Adipocyte (in vitro differentiated cells): Measurements from ENCODE around the gene EPS15.
"Not testable (repeated sequence)": the region's sequence is repeated elsewhere in the genome, so short reads cannot be mapped to it uniquely, and the experiment has no call there.

ENCODE experiments used
- DNase-seq: peaks from one replicate; pipeline ENCODE4 v3.0.0-alpha.2; 2015; ENCODE audit warnings: low read depth
- H3K27me3 ChIP-seq: replicated peaks from 2 replicates; pipeline ENCODE4 v1.7.0; 2013; ENCODE audit warnings: mild to moderate bottlenecking, low read length, moderate library complexity; ENCODE audit not compliant: control insufficient read depth, insufficient read depth
- H3K36me3 ChIP-seq: 2 replicates; pipeline ENCODE4 v1.7.0; 2013; ENCODE audit warnings: low read length, mild to moderate bottlenecking, moderate library complexity; ENCODE audit not compliant: control insufficient read depth, insufficient read depth, severe bottlenecking
- H3K4me1 ChIP-seq: 2 replicates; pipeline ENCODE4 v1.7.0; 2013; ENCODE audit warnings: mild to moderate bottlenecking, low read length, moderate library complexity; ENCODE audit not compliant: control insufficient read depth, insufficient read depth
- H3K4me3 ChIP-seq: 2 replicates; pipeline ENCODE4 v1.7.0; 2013; ENCODE audit warnings: mild to moderate bottlenecking, low read length, moderate library complexity
- H3K9ac ChIP-seq: 2 replicates; pipeline ENCODE4 v1.7.0; 2013; ENCODE audit warnings: mild to moderate bottlenecking, low read length, moderate library complexity
- H3K9me3 ChIP-seq: 2 replicates; pipeline ENCODE4 v1.7.0; 2013; ENCODE audit warnings: mild to moderate bottlenecking, low read length, moderate library complexity; ENCODE audit not compliant: control insufficient read depth

Gene EPS15

DNA sequence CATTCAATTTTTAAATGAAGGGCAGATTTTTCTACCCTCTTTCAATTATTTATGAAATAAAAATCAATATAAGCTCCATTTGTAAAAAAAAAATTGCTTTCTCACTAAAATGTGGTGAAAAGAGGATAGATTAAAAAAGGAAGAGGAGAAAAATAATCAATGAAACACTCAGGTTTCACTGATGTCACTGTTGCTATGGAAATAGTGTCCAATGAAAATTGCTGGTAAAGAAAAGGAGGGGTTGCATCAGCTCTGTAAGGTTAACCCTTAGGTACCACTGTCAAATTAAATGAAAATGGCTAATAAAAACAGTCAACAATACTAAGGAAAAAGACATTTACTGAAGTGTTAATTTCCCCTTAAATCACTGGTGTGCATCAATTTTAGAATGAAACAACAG, 97.1 kb downstream of the EPS15 start:
- Histone ChIP-seq H3K9me3 (no peaks in the 10 kb centered on the region), H3K36me3 (peaks cover 14% of the 10 kb centered on the region), H3K4me3 (peak overlapping the region; percentile 66), H3K9ac (peak overlapping the region; percentile 40), H3K27me3 (no peaks in the 10 kb centered on the region), H3K4me1 (peaks cover 32% of the 10 kb centered on the region)
- peak; percentile 92 for DNase-seq

DNA sequence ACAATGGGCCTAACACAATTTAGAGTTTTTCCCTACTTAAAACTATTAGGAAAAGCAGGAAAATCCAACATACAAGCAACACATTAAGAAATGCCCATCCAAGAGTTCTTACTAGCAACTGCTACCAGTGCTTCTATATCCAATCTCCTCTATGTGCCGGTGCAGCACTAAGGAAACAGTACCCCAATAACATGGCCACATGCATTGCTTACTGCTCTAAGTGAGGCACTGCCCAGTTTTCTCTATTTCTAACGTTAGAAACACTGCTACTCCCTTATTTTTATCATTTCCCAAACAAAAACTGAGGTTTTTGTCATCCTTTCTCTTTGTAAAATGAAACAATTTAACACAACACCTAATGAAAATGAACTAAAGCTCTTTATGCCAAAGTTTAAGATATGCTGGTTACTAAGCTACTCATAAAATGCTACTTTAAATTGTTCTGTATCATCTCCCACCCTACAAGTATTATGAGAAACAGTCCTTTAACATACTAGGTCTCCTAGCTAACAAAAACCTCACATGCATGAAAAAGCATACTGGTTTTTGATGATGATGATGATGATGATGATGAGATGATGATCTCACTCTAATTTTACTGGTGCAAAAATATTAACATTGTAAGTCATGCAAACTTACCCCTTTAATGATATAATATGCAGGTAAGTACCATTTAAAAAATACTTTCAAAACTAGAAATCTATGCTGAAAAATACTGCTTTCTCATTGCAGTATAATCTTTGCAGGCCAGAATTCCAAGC, 98.0 kb downstream of the EPS15 start:
- DNase-seq = no peak
- Histone ChIP-seq H3K36me3 (peaks cover 14% of the 10 kb centered on the region), H3K4me3 (peak overlapping the region; percentile 66), H3K4me1 (peaks cover 38% of the 10 kb centered on the region), H3K27me3 (no peaks in the 10 kb centered on the region), H3K9me3 (no peaks in the 10 kb centered on the region), H3K9ac (no peak overlapping the region)

DNA sequence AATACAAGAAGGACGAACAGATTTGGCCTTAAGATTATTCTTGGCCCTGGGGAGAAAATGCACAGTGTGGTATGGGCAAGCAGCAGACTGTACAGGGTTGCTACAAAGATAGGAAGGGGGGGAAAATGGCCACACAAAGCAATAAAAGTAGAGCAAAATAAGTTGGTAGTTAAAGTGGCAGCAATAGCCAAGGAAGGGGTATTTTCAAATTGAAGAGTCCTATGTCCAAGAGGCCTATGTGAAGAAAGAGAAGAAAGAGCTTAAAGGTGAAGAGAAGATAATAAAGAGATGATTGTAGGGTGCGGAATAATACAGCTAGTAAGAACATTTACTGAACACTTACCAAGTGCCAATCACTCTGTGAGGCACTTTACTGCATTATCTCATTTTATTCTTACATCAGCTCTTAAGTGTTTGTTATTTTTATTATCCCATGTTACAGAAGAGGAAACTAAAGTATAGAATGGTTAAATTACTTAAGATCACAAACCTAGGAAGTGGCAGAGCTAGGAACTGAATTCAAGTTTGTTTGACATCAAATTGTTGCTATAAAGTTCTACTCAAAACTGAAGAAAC, 100.6 kb downstream of the EPS15 start:
- peaks cover 14% of the 10 kb centered on the region for H3K36me3 ChIP-seq
- H3K9ac ChIP-seq = no peak overlapping the region
- H3K27me3 ChIP-seq = no peaks in the 10 kb centered on the region
- DNase-seq = no peak
- H3K9me3 ChIP-seq = no peaks in the 10 kb centered on the region
- H3K4me1 ChIP-seq = peaks cover 37% of the 10 kb centered on the region
- no peak overlapping the region for H3K4me3 ChIP-seq

DNA sequence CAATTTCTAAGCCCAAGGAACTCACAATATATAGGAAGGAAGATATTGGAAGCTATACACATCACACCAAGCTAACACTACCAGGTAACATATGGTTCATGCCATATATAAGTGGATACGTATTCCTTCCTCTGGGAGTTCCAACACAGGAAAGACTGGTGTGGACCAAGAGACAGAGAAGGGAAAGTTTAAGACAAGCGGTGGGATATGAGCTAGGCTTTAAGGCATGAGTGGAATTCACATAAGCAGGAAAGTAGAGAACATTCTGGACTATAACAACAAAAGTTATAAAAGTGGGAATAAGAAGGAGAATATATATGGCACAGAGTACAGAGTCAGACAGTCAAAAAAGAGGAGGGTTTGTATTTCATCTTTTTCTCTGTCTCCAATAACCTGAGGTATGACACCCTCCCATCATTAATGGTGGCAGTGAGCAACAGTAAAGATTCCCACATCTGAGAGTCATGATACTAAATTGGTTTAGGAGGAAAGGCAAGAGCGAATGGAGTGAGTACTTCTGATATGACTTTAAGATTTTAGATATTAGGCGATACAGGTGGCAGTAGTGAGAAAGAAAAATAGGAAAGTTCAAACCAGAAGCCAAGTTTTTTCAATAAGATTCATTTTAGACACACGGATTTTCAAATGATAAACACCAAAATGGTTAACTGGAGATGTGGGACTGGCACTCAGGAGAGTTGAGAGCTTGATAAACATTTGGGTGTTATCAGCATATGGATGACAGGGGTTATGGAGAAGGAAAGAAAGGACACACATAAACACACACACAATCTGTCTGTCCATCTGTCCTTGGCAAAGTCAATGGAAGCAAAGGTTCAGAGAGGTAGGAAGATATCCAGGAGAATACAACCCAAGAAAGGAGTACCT, 101.3 kb downstream of the EPS15 start:
- no peaks in the 10 kb centered on the region for H3K9me3 ChIP-seq
- H3K4me3 ChIP-seq = peak overlapping the region; percentile 28
- peaks cover 29% of the 10 kb centered on the region for H3K4me1 ChIP-seq
- H3K27me3 ChIP-seq = no peaks in the 10 kb centered on the region
- H3K36me3 ChIP-seq = peaks cover 14% of the 10 kb centered on the region
- no peak overlapping the region for H3K9ac ChIP-seq
- DNase-seq = peak; percentile 46

DNA sequence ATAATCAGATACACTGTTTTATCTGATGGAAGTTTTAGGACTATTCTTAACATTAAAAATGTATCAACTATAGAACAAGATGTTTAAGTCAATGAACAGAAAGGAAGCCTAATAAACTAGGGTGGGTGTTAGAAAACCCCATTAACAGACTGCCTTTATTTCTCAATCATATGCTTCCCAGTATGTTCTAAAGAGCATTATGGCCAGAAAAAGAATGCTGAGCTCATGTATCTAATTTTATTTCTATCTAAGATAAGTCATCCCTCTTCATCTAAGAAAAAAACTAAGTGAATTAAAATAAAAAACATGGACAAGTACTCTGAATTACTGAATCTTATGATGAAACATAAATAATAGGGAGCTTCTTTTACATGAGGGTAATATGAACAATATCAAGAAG, 102.2 kb downstream of the EPS15 start:
- no peak for DNase-seq
- Histone ChIP-seq H3K9me3 (no peaks in the 10 kb centered on the region), H3K27me3 (no peaks in the 10 kb centered on the region), H3K9ac (no peak overlapping the region), H3K36me3 (peaks cover 14% of the 10 kb centered on the region), H3K4me3 (peak overlapping the region; percentile 28), H3K4me1 (peaks cover 23% of the 10 kb centered on the region)

DNA sequence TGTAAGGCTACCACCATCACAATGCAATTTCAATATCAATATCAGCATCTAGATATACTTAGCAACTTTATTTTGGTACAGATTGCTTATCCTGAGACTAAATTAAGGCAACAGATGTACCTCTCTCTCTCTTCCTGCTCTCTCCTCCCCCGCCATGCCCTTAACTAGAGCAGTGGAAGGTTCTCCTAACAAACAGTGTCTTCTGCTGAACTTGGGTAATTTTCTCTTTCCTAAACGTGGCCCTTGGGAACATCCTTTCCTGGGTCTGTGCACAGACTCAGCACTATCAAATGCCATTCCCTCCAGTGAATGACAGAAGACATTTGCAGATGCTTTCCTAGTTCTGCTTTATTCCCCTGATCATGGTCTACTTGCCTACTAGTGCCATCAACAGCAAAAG, 103.1 kb downstream of the EPS15 start:
- peaks cover 14% of the 10 kb centered on the region for H3K36me3 ChIP-seq
- H3K27me3 ChIP-seq = no peaks in the 10 kb centered on the region
- H3K9ac ChIP-seq = no peak overlapping the region
- H3K4me1 ChIP-seq = peaks cover 23% of the 10 kb centered on the region
- no peaks in the 10 kb centered on the region for H3K9me3 ChIP-seq
- DNase-seq = no peak
- H3K4me3 ChIP-seq = no peak overlapping the region

DNA sequence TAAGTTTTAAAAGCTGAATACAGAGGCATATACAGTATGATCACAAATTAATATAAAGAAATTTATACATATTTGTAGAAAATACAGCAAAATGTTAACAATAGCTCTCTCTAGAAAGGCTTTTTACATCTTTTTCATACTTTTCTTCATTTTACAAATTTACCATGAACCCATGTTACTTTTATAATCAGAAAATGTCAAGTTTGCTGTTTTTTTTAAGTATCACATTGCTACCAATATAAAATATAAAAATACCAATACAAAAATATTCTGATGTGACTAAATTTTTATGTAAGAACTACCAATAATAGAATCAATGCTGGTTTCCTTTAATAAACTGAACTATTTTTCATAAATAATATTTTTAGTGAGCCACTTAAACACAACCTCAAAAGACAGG, 104.3 kb downstream of the EPS15 start:
- Histone ChIP-seq H3K9ac (no peak overlapping the region), H3K4me1 (peaks cover 29% of the 10 kb centered on the region), H3K9me3 (no peaks in the 10 kb centered on the region), H3K36me3 (peaks cover 3% of the 10 kb centered on the region), H3K27me3 (no peaks in the 10 kb centered on the region), H3K4me3 (no peak overlapping the region)
- no peak for DNase-seq

DNA sequence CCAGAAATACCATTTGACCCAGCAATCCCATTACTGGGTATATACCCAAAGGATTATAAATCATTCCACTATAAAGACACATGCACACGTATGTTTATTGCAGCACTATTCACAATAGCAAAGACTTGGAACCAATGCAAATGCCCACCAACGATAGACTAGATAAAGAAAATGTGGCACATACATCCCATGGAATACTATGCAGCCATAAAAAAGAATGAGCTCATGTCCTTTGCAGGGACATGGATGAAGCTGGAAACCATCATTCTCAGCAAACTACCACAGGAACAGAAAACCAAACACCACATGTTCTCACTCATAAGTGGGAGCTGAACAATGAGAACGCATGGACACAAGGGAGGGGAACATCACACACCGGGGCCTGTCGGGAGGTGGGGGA, 107.2 kb downstream of the EPS15 start:
- not testable (repeated sequence) for H3K27me3 ChIP-seq, H3K9me3 ChIP-seq, H3K9ac ChIP-seq, DNase-seq, H3K4me3 ChIP-seq
- Histone ChIP-seq H3K36me3 (peaks cover 24% of the 10 kb centered on the region), H3K4me1 (peaks cover 18% of the 10 kb centered on the region)

DNA sequence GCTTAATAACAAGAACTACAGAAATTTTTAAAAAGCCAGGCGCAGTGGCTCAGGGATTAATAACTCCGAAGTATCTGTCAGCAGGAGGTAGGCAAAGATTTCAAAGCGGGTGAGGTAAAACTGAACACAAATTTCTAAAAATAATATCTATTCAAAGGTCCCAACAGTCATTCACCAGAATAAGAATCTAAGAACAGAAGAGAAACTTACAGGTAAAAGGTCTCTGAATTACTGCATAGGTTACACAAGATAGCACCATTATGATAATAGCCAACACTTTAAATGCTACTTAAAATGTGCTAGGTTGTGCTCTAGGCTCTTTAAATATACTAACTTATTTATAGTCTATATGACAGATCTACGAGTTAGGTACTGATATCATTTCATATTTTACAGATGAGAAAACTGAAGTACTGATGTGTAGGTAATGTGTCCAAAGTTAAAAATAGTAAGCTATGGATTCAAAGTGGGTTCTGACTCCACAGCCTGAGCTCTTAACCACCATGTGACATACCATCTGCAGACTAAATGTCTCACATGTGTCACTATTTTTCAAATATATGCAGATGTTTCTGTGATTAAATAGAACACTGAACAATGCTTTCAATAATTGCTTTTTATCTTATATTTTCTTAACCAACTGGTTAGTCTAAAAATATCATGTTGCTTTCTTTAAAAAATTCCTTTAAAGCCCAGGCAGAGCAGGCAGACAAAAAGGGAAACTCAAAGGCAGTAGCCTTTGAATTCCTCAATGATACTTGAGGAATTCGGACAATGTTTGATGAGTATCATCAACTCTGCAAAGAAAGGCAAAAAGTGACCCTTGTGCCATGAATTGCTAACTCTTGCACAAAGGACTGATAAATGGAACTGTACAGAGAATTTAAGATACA, 108.3 kb downstream of the EPS15 start:
- peak; percentile 39 for DNase-seq
- Histone ChIP-seq H3K9ac (no peak overlapping the region), H3K4me3 (no peak overlapping the region), H3K9me3 (no peaks in the 10 kb centered on the region), H3K36me3 (peaks cover 33% of the 10 kb centered on the region), H3K4me1 (peaks cover 11% of the 10 kb centered on the region), H3K27me3 (no peaks in the 10 kb centered on the region)

DNA sequence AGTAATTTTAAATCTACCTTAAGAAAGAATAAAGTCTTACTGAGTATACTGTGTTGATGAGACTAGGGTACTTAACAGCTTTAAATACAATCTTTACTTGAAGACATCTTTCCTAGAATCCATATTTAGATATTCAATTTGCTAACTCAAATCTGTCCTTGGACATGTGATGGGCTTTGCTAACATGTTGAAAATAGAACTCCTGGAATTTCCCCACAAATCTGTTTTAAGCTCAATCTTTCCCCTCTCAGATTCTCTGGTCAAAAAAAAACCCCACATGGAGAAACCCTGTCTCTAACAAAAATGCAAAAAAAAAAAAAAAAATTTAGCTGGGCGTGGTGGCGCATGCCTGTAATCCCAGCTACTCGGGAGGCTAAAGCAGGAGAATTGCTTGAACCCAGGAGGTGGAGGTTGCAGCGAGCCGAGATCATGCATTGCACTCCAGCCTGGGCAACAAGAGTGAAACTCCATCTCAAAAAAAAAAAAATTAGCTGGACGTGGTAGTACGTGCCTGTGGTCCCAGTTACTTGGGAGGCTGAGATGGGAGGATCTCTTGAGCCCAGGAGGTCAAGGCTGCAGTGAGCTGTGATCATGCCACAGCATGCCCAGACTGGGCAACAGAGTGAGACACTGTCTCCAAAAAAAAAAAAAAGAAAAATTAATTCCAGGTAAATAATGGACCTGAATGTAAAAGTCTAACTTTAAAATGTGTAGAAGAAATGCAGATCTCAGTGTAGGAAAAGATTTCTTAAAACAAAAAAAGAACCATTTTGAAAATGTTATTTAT, 109.1 kb downstream of the EPS15 start:
- not testable (repeated sequence) for H3K4me3 ChIP-seq, H3K9ac ChIP-seq, H3K9me3 ChIP-seq, H3K27me3 ChIP-seq, DNase-seq
- Histone ChIP-seq H3K4me1 (peaks cover 10% of the 10 kb centered on the region), H3K36me3 (peaks cover 42% of the 10 kb centered on the region)
